Panc1 (cell line): ENCODE results near the gene ZNF446. TPM values are rescaled to one million over a fixed set of nuclear protein-coding genes. Genes with fewer than 3 reads are reported as not detected.

ENCODE experiments used
- ATAC-seq: fragments of 200-7000 bp; cut with Tn5 transposase; 2 replicates; pipeline ENCODE4 v1.9.1; 2020; ENCODE audit warnings: mild to moderate bottlenecking, moderate library complexity
- BruUV-seq: library from RNA; stranded (reverse); fragments of 400-500 nt; replicated peaks from 2 replicates; lab custom pipeline; 2021; lab: Mats Ljungman, UMichigan
- CTCF ChIA-PET: fragments of 300-600 bp; sonication (Branson Sonifier 250); formaldehyde crosslinking; loops from one replicate; lab custom pipeline; 2022; ENCODE audit warnings: antibody characterized with exemption; lab: Charles Lee
- POLR2A ChIA-PET: fragments of 300-600 bp; sonication (Branson Sonifier 250); formaldehyde crosslinking; loops from one replicate; lab custom pipeline; 2022; ENCODE audit warnings: antibody characterized with exemption; lab: Charles Lee
- DNase-seq: peaks from one replicate; pipeline ENCODE4 v3.0.0-alpha.2; 2010; ENCODE audit warnings: low read depth, low spot score
- H3K27ac ChIP-seq: 2 replicates; pipeline ENCODE4 v1.5.1; 2011; ENCODE audit warnings: mild to moderate bottlenecking, low read length, inconsistent platforms
- H3K27me3 ChIP-seq: fragments of 200-500 bp; sonication (Bioruptor generic); 2 replicates; pipeline ENCODE4 v1.6.0; 2014; ENCODE audit warnings: low read length, inconsistent platforms; ENCODE audit not compliant: control insufficient read depth, insufficient read depth
- H3K36me3 ChIP-seq: fragments of 200-500 bp; sonication (Bioruptor generic); 2 replicates; pipeline ENCODE4 v1.5.1; 2014; ENCODE audit warnings: inconsistent platforms, mild to moderate bottlenecking, low read length, moderate library complexity; ENCODE audit not compliant: control insufficient read depth, insufficient read depth
- H3K4me1 ChIP-seq: 2 replicates; pipeline ENCODE4 v1.5.1; 2011; ENCODE audit warnings: inconsistent platforms, mild to moderate bottlenecking, low read length, moderate library complexity; ENCODE audit not compliant: control insufficient read depth, insufficient read depth
- H3K4me3 ChIP-seq, 2 experiments: 2 replicates each; pipeline ENCODE4 v1.5.1; 2011 to 2012; ENCODE audit warnings: low read depth in 2 of 2, low read length in 2 of 2, mild to moderate bottlenecking in 2 of 2, inconsistent platforms in 1 of 2, moderate library complexity in 1 of 2
- H3K9me3 ChIP-seq: fragments of 200-500 bp; sonication (Bioruptor generic); 2 replicates; pipeline ENCODE4 v1.5.1; 2014; ENCODE audit warnings: low read depth, mild to moderate bottlenecking, inconsistent platforms, low read length, moderate library complexity; ENCODE audit not compliant: control insufficient read depth, insufficient read depth
- POLR2AphosphoS5 ChIP-seq: IDR thresholded peaks from 2 replicates; pipeline ENCODE4 v1.6.1; 2012; ENCODE audit warnings: mild to moderate bottlenecking, low read depth, low read length, moderate library complexity
- SIN3A ChIP-seq: IDR thresholded peaks from 2 replicates; pipeline ENCODE4 v1.6.1; 2012; ENCODE audit warnings: low read depth, mild to moderate bottlenecking, low read length, moderate library complexity, borderline replicate concordance; ENCODE audit not compliant: insufficient read depth
- TCF7L2 ChIP-seq: IDR thresholded peaks from 2 replicates; pipeline ENCODE4 v1.6.1; 2011; ENCODE audit warnings: mild to moderate bottlenecking, low read depth, low read length, inconsistent platforms
- in situ Hi-C: cut with HindIII; loops from 2 replicates; pipeline ENCODE4 v1.10.0; 2016; ENCODE audit warnings: low sequenced_read_pairs, low pct_unique_long_range_greater_than_20kb
- intact Hi-C: fragments of 100-400 bp; cut with micrococcal nuclease; formaldehyde crosslinking; loops from one replicate; pipeline ENCODE4 v1.10.0; 2022; ENCODE audit not compliant: unreplicated experiment
- total RNA-seq: library from RNA; stranded (reverse); gene quantifications from one replicate; pipeline ENCODE4 v1.2.1, GENCODE V29; 2021; ENCODE audit not compliant: unreplicated experiment
- TF ChIP-seq, protein P1 (sequence below): fragments of 450-650 bp; IDR thresholded peaks from 2 replicates; pipeline ENCODE4 v1.5.1; 2017; ENCODE audit warnings: mild to moderate bottlenecking
- TF ChIP-seq, protein P2 (sequence below), 2 experiments: IDR thresholded peaks; 2 replicates each; pipeline ENCODE4 v1.6.1; 2011 to 2012; ENCODE audit warnings: low read depth in 2 of 2, control low read depth in 1 of 2, low read length in 1 of 2, mild to moderate bottlenecking in 1 of 2, moderate library complexity in 1 of 2; ENCODE audit not compliant: insufficient read depth in 1 of 2

Gene ZNF446
- total RNA-seq, 1 experiment from 2014 or later, result 20.7 TPM

- ChIA-PET POLR2A (interaction anchor here (0.6 to 1.0 kb wide), 3 partner anchors 19 to 40 kb away, joined by 3 to 4 read pairs (median 3); partner anchors contain the start of gene TRIM28), CTCF (interaction anchor here (0.5 to 0.6 kb wide), 2 partner anchors 8 to 692 kb away, joined by 5 to 6 read pairs; no protein-coding TSS in a partner anchor)
- Histone ChIP-seq H3K4me3 (no peak overlapping the region), H3K27ac (peak overlapping the region; percentile 82), H3K9me3 (no peaks in the 10 kb centered on the region), H3K36me3 (peaks cover 3% of the 10 kb centered on the region; the same call in 1 of the 2 replicates), H3K4me1 (peaks cover 22% of the 10 kb centered on the region), H3K27me3 (no peaks in the 10 kb centered on the region)
- no TSS peak for BruUV-seq
- DNase-seq (no peak), ATAC-seq (peak; percentile 1)
- intact Hi-C loops (no loop called here), in situ Hi-C loops (no loop called here)
- TF ChIP-seq, protein P1, sequence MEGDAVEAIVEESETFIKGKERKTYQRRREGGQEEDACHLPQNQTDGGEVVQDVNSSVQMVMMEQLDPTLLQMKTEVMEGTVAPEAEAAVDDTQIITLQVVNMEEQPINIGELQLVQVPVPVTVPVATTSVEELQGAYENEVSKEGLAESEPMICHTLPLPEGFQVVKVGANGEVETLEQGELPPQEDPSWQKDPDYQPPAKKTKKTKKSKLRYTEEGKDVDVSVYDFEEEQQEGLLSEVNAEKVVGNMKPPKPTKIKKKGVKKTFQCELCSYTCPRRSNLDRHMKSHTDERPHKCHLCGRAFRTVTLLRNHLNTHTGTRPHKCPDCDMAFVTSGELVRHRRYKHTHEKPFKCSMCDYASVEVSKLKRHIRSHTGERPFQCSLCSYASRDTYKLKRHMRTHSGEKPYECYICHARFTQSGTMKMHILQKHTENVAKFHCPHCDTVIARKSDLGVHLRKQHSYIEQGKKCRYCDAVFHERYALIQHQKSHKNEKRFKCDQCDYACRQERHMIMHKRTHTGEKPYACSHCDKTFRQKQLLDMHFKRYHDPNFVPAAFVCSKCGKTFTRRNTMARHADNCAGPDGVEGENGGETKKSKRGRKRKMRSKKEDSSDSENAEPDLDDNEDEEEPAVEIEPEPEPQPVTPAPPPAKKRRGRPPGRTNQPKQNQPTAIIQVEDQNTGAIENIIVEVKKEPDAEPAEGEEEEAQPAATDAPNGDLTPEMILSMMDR, result no peak
- no peak for TF ChIP-seq TCF7L2
- TF ChIP-seq POLR2AphosphoS5, result no peak
- TF ChIP-seq, protein P2, sequence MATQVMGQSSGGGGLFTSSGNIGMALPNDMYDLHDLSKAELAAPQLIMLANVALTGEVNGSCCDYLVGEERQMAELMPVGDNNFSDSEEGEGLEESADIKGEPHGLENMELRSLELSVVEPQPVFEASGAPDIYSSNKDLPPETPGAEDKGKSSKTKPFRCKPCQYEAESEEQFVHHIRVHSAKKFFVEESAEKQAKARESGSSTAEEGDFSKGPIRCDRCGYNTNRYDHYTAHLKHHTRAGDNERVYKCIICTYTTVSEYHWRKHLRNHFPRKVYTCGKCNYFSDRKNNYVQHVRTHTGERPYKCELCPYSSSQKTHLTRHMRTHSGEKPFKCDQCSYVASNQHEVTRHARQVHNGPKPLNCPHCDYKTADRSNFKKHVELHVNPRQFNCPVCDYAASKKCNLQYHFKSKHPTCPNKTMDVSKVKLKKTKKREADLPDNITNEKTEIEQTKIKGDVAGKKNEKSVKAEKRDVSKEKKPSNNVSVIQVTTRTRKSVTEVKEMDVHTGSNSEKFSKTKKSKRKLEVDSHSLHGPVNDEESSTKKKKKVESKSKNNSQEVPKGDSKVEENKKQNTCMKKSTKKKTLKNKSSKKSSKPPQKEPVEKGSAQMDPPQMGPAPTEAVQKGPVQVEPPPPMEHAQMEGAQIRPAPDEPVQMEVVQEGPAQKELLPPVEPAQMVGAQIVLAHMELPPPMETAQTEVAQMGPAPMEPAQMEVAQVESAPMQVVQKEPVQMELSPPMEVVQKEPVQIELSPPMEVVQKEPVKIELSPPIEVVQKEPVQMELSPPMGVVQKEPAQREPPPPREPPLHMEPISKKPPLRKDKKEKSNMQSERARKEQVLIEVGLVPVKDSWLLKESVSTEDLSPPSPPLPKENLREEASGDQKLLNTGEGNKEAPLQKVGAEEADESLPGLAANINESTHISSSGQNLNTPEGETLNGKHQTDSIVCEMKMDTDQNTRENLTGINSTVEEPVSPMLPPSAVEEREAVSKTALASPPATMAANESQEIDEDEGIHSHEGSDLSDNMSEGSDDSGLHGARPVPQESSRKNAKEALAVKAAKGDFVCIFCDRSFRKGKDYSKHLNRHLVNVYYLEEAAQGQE (IDR thresholded peaks at IDR 0.05; ENCODE audit: insufficient read depth in 1 of 2, low read depth in 2 of 2, low read length in 1 of 2), result no peak
- TF ChIP-seq SIN3A, result no peak
These were observed 37.1 kb downstream of the ZNF446 start for GRCh38 chr19:58513213-58513693.

DNA sequence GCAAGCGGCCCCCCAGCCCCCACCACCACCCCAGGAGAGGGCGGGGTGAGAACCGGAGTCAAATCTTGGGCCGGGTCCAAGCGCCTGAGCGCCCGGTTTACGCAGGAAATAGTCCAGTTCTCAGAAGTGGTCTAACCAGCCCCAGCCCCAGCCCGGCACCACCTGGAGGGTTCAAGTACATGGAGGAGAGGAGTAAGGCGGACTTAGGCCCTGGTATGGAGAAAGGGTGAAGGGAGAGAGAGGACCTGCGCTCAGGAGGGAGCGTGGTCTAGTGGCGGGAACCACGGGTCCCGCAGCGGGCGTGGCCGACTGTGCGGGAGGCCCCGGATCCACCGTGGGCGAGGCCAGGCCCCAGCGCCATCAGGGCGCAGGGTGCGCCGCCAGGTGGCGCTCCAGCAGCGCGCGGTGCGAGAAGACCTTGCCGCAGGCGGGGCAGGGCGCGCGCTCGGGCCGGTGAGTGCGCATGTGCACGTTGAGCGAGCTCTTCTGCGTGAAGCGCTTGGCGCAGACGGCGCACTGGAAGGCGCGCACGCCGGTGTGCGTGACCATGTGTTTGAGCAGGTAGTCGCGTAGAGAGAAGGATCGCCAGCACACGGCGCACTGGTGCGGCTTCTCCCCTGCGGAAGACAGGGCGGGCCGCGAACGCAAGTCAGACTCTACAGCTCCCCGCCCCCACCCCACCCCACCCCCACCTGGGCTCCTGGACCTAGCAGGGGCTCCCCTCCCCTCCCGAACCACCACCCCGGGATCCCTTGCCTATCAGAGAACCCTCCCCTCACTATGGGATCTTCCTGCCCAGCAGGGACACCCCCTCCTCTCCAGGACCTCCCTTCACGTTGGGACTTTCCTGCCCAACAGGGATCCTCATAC, 37.8 kb downstream of the ZNF446 start:
- H3K27me3 ChIP-seq, result no peaks in the 10 kb centered on the region
- intact Hi-C loops, result no loop called here
- H3K36me3 ChIP-seq, result peaks cover 3% of the 10 kb centered on the region; the same call in 1 of the 2 replicates
- in situ Hi-C loops, result no loop called here
- ATAC-seq (peak; percentile 87), DNase-seq (peak; percentile 70)
- no peaks in the 10 kb centered on the region for H3K9me3 ChIP-seq
- peak overlapping the region; percentile 38 to 70 for H3K4me3 ChIP-seq
- ChIA-PET POLR2A (interaction anchor here (0.6 to 1.0 kb wide), 3 partner anchors 18 to 39 kb away, joined by 3 to 4 read pairs (median 3); partner anchors contain the start of gene TRIM28), CTCF (interaction anchor here (0.5 to 0.7 kb wide), 4 partner anchors 9 to 692 kb away, joined by 5 to 7 read pairs (median 6); no protein-coding TSS in a partner anchor)
- BruUV-seq, result no TSS peak
- TF ChIP-seq, protein P1, result peak; percentile 100
- TF ChIP-seq SIN3A, result peak; percentile 57; the same call in 1 of the 2 replicates
- TF ChIP-seq, protein P2 (IDR thresholded peaks at IDR 0.05; ENCODE audit: insufficient read depth in 1 of 2, low read depth in 2 of 2, low read length in 1 of 2), result no peak
- TF ChIP-seq POLR2AphosphoS5, result peak; percentile 93
- peaks cover 26% of the 10 kb centered on the region for H3K4me1 ChIP-seq
- peak overlapping the region; percentile 93 for H3K27ac ChIP-seq
